K562 (cell line): Measurements from ENCODE around the gene NENF. TPM values are rescaled to one million over a fixed set of nuclear protein-coding genes. Genes with fewer than 3 reads are reported as not detected.

Experiments used
- ATF7 ChIP-seq: fragments of 450-650 bp; IDR thresholded peaks from 2 replicates; pipeline ENCODE4 v1.7.1; 2014; ENCODE audit warnings: mild to moderate bottlenecking, moderate library complexity
- CREBBP ChIP-seq: IDR thresholded peaks from one replicate; pipeline ENCODE4 v1.6.1; 2012; ENCODE audit warnings: low read depth, mild to moderate bottlenecking, control low read depth, inconsistent platforms, low read length
- DMBX1 ChIP-seq: fragments of 250-450 bp; sonication (Bioruptor Pico); IDR thresholded peaks from 2 replicates; pipeline ENCODE4 v1.8.0; 2022; ENCODE audit warnings: inconsistent platforms, mild to moderate bottlenecking, moderate library complexity, borderline replicate concordance
- FOSL1 ChIP-seq: fragments of 200-800 bp; sonication (Bioruptor generic); conservative IDR thresholded peaks from 2 replicates; pipeline ENCODE4 v1.6.1; 2016; ENCODE audit warnings: missing genetic modification characterization, missing compliant biosample characterization
- GABPA ChIP-seq: fragments of 200-800 bp; sonication (Bioruptor generic); conservative IDR thresholded peaks from 2 replicates; pipeline ENCODE4 v1.6.1; 2016; ENCODE audit warnings: low read depth, missing genetic modification characterization, missing compliant biosample characterization
- HDAC8 ChIP-seq: fragments of 450-650 bp; IDR thresholded peaks from 2 replicates; pipeline ENCODE4 v1.6.1; 2016; ENCODE audit warnings: mild to moderate bottlenecking, missing genetic modification characterization, moderate library complexity, missing compliant biosample characterization
- LEF1 ChIP-seq: fragments of 450-650 bp; IDR thresholded peaks from 2 replicates; pipeline ENCODE4 v1.6.1; 2016; ENCODE audit warnings: mild to moderate bottlenecking
- NFE2 ChIP-seq: IDR thresholded peaks from 2 replicates; pipeline ENCODE4 v1.6.1; 2014; ENCODE audit warnings: antibody characterized with exemption, low read depth
- NRF1 ChIP-seq, 2 experiments: fragments of 450-650 bp; IDR thresholded peaks in 1 of 2; conservative IDR thresholded peaks in 1 of 2; 2 replicates each; pipeline ENCODE4 v1.6.1; 2014; ENCODE audit warnings: mild to moderate bottlenecking in 2 of 2
- RBBP5 ChIP-seq: fragments of 200-600 bp; sonication (generic); IDR thresholded peaks from 2 replicates; pipeline ENCODE4 v1.6.1; 2012; ENCODE audit warnings: borderline replicate concordance, mild to moderate bottlenecking, low read length, control low read depth, inconsistent platforms; ENCODE audit not compliant: insufficient read depth, poor library complexity, severe bottlenecking
- SMAD4 ChIP-seq: fragments of 250-450 bp; sonication (Bioruptor Pico); conservative IDR thresholded peaks from 2 replicates; pipeline ENCODE4 v1.8.0; 2021; ENCODE audit warnings: inconsistent platforms, mild to moderate bottlenecking, moderate library complexity
- SMARCA4 ChIP-seq: fragments of 450-650 bp; IDR thresholded peaks from 2 replicates; pipeline ENCODE4 v1.6.1; 2016
- SRF ChIP-seq, 2 experiments: fragments of 250-450, 450-650 bp in 1 of 2; sonication (Bioruptor Pico) in 1 of 2; sonication (generic) in 1 of 2; formaldehyde crosslinking; IDR thresholded peaks; 2 replicates each; pipeline versions ENCODE4 v1.5.0 to v1.5.1; 2020 to 2022; ENCODE audit warnings: mild to moderate bottlenecking in 1 of 2, missing genetic modification reagents in 1 of 2
- ZNF589 ChIP-seq: fragments of 200-800 bp; sonication (Bioruptor generic); IDR thresholded peaks from 2 replicates; pipeline ENCODE4 v1.6.1; 2016; ENCODE audit warnings: low read depth, missing genetic modification characterization, missing compliant biosample characterization
- polyA plus RNA-seq, 8 experiments: library from polyadenylated mRNA; depleted of rRNA in 4 of 8; stranded (reverse) in 5 of 8; unstranded in 3 of 8; fragments of >200 nt; fragmentation: Nextera tagmentation in 2 of 8; fragmentation: Illumina TruSeq in 1 of 8; extraction: Ambion mirVana in 2 of 8; extraction: Trizol in 1 of 8; gene quantifications; 2 replicates each; pipeline versions ENCODE4 v1.2.1 to v1.2.3, GENCODE V29; 2011 to 2014; ENCODE audit warnings: inconsistent platforms in 1 of 8, missing spikeins in 1 of 8
- total RNA-seq, 7 experiments: library from RNA; depleted of rRNA in 6 of 7; stranded (reverse); fragments of >200 nt in 6 of 7; fragmentation: Illumina TruSeq in 2 of 7; extraction: Trizol in 2 of 7; gene quantifications; 2 replicates each; pipeline versions ENCODE4 v1.2.1 to v1.2.3, GENCODE V29; 2011 to 2021; ENCODE audit warnings: low replicate concordance in 1 of 7
- TF ChIP-seq, protein P1 (sequence below): fragments of 200-800 bp; sonication (Bioruptor generic); IDR thresholded peaks from 2 replicates; pipeline ENCODE4 v1.6.1; 2016; ENCODE audit warnings: missing genetic modification characterization, missing compliant biosample characterization
- TF ChIP-seq, protein P2 (sequence below): sonication (generic); formaldehyde crosslinking; IDR thresholded peaks from 2 replicates; pipeline ENCODE4 v1.8.0; 2022; ENCODE audit warnings: missing genetic modification reagents, mild to moderate bottlenecking, borderline replicate concordance
- TF ChIP-seq, protein P3 (sequence below): fragments of 200-800 bp; sonication (Bioruptor generic); IDR thresholded peaks from 2 replicates; pipeline ENCODE4 v1.6.1; 2017; ENCODE audit warnings: missing genetic modification characterization, missing compliant biosample characterization

The NENF gene
- total and polyA plus RNA-seq, 9 of the 15 experiments (the other 6 are each of a cell fraction or from before 2014, with no cell fraction given), result 6.1 to 100 (median 72.8) TPM

DNA sequence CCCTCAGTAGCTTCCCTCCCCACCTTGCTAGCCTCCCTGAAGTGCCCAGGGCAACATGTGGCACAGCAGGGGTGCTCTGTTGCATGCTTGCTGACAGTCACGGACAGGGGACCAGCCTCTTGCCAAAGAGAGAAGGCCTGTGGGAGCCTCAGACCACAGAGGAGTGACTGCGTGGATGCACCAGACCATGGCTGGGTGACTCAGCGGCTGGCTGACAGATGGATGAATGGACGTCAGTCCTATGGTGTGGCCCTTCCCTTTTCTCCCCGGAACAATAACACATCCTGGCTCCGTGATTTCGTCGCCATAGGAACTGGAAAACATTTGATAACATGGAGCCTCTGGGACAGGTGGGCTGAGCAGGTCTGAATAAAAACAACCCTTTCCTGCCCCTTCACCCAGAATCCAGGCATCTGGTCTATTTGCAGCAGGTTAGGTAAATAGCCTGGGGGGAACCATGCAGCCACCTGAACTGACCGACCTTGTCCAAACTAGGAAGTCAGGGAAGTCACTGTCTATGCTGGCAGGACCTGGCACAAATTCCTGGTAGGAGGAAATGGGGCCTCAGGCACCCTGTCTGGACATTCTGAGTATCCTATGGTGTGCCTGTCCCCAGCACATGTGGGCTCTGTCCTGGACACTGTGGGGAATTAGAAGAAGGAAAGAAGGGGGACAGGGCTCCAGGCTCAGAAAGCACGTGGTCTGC lies 53.3 kb downstream of the NENF start (continued):
- TF ChIP-seq, protein P1, sequence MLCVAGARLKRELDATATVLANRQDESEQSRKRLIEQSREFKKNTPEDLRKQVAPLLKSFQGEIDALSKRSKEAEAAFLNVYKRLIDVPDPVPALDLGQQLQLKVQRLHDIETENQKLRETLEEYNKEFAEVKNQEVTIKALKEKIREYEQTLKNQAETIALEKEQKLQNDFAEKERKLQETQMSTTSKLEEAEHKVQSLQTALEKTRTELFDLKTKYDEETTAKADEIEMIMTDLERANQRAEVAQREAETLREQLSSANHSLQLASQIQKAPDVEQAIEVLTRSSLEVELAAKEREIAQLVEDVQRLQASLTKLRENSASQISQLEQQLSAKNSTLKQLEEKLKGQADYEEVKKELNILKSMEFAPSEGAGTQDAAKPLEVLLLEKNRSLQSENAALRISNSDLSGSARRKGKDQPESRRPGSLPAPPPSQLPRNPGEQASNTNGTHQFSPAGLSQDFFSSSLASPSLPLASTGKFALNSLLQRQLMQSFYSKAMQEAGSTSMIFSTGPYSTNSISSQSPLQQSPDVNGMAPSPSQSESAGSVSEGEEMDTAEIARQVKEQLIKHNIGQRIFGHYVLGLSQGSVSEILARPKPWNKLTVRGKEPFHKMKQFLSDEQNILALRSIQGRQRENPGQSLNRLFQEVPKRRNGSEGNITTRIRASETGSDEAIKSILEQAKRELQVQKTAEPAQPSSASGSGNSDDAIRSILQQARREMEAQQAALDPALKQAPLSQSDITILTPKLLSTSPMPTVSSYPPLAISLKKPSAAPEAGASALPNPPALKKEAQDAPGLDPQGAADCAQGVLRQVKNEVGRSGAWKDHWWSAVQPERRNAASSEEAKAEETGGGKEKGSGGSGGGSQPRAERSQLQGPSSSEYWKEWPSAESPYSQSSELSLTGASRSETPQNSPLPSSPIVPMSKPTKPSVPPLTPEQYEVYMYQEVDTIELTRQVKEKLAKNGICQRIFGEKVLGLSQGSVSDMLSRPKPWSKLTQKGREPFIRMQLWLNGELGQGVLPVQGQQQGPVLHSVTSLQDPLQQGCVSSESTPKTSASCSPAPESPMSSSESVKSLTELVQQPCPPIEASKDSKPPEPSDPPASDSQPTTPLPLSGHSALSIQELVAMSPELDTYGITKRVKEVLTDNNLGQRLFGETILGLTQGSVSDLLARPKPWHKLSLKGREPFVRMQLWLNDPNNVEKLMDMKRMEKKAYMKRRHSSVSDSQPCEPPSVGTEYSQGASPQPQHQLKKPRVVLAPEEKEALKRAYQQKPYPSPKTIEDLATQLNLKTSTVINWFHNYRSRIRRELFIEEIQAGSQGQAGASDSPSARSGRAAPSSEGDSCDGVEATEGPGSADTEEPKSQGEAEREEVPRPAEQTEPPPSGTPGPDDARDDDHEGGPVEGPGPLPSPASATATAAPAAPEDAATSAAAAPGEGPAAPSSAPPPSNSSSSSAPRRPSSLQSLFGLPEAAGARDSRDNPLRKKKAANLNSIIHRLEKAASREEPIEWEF, result no peak
- TF ChIP-seq FOSL1 (tag), result peak; percentile 94
- peak; percentile 64; the same call in 1 of the 2 replicates for TF ChIP-seq GABPA (tag)
- TF ChIP-seq ATF7, result peak; percentile 82; the same call in 1 of the 2 replicates
- peak; percentile 63; the same call in 1 of the 2 replicates for TF ChIP-seq SMARCA4
- TF ChIP-seq CREBBP, result no peak
- peak; percentile 95; the same call in 1 of the 2 replicates for TF ChIP-seq ZNF589 (CRISPR knock-in tag)
- TF ChIP-seq, protein P2, sequence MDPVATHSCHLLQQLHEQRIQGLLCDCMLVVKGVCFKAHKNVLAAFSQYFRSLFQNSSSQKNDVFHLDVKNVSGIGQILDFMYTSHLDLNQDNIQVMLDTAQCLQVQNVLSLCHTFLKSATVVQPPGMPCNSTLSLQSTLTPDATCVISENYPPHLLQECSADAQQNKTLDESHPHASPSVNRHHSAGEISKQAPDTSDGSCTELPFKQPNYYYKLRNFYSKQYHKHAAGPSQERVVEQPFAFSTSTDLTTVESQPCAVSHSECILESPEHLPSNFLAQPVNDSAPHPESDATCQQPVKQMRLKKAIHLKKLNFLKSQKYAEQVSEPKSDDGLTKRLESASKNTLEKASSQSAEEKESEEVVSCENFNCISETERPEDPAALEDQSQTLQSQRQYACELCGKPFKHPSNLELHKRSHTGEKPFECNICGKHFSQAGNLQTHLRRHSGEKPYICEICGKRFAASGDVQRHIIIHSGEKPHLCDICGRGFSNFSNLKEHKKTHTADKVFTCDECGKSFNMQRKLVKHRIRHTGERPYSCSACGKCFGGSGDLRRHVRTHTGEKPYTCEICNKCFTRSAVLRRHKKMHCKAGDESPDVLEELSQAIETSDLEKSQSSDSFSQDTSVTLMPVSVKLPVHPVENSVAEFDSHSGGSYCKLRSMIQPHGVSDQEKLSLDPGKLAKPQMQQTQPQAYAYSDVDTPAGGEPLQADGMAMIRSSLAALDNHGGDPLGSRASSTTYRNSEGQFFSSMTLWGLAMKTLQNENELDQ (CRISPR knock-in tag), result no peak
- TF ChIP-seq SMAD4, result peak; percentile 94
- TF ChIP-seq RBBP5, result peak; percentile 58
- TF ChIP-seq SRF (CRISPR knock-in tag; IDR thresholded peaks at IDR 0.05), result peak in 1 of 2 experiments; percentile 63; a peak in 1 of 4 replicates
- peak; percentile 28 to 49; a peak in 3 of 4 replicates for TF ChIP-seq NRF1 (conservative IDR thresholded peaks at IDR 0.05 in 1 of 2, IDR thresholded peaks at IDR 0.05 in 1 of 2)
- TF ChIP-seq NFE2, result peak; percentile 94
- peak; percentile 53; the same call in 1 of the 2 replicates for TF ChIP-seq LEF1
- TF ChIP-seq DMBX1 (CRISPR knock-in tag), result peak; percentile 21; the same call in 1 of the 2 replicates
- TF ChIP-seq, protein P3, sequence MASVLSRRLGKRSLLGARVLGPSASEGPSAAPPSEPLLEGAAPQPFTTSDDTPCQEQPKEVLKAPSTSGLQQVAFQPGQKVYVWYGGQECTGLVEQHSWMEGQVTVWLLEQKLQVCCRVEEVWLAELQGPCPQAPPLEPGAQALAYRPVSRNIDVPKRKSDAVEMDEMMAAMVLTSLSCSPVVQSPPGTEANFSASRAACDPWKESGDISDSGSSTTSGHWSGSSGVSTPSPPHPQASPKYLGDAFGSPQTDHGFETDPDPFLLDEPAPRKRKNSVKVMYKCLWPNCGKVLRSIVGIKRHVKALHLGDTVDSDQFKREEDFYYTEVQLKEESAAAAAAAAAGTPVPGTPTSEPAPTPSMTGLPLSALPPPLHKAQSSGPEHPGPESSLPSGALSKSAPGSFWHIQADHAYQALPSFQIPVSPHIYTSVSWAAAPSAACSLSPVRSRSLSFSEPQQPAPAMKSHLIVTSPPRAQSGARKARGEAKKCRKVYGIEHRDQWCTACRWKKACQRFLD (CRISPR knock-in tag), result peak; percentile 76; the same call in 1 of the 2 replicates
- peak; percentile 57; the same call in 1 of the 2 replicates for TF ChIP-seq HDAC8 (tag)
